Measurements from ENCODE around the gene KAT2A.
"Not testable (repeated sequence)": the region's sequence is repeated elsewhere in the genome, so short reads cannot be mapped to it uniquely, and the experiment has no call there.

The KAT2A gene

GRCh38 chr17:42120770-42121769 is at the start of gene KAT2A:
Gene KAT2A (minus strand): TSS chr17:42121367. CDS start chr17:42121304, 63 bp downstream.
- DNase-seq: peak; percentile 43 to 46

GRCh38 chr17:42169351-42169750 is 48.2 kb upstream of the KAT2A start:
- DNase-seq: no peak

- DNase-seq: no peak
Observed at GRCh38 chr17:42167807-42168206, 46.6 kb upstream of the KAT2A start.

DNA sequence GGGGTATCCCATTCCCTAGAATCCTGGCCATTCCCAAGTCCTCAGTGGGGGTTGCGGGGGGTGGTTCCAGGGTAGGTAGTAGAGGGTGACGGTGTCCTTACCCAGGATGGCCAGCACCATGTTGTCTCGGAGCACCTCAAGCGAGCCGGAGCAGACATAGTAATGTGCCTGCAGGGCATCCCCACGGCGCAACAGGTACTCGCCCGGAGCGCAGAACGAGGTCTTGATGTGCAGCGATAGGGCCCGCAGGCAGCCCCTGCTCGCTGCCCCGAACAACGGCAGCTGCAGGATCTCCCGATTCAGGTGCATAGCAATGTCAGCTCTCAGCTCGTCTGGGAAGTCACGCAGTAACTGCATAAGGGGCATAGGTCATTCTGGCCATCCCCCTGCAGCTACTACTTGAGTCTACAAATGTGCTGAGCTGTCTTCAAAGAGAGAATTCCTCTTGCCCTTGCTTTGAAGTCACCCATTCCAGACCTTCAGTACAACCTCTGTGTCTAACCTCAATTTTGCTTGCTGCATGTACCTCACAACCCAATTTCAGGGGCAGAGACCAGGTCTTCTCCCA is 45.1 kb upstream of the KAT2A start:
- DNase-seq: no peak

DNA sequence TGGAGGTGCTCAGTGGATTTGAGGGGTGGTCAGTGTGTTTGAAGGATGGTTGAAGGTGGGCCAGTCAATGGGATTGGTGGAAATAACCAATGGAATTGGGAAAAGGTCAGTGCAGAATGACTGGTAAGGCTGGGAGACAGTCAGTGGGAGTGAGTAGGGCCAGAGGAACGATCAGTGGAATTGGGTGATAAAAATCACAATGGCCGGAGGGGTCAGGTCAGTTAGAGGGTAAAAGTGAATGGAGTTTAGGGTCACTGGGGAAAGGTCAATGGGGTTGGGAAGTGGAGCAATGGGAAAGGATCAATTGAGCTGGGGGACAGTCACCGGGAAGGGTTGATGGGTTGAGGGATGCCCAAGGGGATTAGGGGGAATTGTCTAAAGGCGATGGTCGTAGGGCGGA is 44.6 kb upstream of the KAT2A start:
- no peak for DNase-seq

GRCh38 chr17:42163696-42164407 is 42.7 kb upstream of the KAT2A start:
- DNase-seq: no peak

- no peak for DNase-seq
Observed at GRCh38 chr17:42163113-42163512, 41.9 kb upstream of the KAT2A start.

DNA sequence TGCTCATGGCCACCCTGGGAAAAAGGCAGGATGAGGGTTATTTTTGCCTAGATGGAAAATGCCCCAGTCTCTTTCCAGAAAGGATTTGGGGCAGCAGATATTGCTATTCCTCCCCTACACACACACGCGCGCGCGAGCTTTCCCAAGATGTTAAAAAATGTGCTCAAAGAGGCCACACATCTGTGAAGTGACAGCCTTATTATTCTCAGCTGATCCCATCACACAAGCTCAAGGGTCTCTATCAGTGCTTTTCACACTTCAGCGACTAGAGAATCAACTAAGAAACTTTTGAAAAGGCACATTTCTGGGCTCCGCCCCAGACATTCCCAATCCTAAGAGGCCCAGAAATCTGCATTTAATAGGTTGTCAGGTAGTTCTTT is 39.4 kb upstream of the KAT2A start:
- DNase-seq: no peak

- no peak for DNase-seq
Observed at GRCh38 chr17:42159796-42160530, 38.8 kb upstream of the KAT2A start.

DNA sequence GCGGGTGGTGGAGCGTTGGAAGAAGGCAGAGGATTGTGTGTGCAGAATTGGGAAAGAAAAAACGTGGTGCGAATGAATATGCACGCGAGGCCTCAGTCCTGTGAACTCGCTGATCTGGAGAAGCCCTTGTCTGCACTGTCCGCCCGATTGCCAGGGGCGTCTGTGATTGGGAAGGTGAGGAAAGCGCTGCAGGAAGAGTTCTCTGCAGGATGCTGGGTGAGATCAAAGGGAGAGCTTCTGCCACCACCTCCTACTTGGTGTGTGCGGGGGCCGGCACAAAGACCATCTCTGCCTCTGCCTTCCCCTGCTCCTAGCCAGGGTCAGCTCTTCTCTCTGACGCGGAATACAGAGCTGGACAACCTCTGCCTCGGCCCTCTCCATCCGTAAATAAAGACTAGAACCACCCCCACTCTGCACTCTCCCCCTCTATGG is 34.5 kb upstream of the KAT2A start:
- DNase-seq: no peak

DNA sequence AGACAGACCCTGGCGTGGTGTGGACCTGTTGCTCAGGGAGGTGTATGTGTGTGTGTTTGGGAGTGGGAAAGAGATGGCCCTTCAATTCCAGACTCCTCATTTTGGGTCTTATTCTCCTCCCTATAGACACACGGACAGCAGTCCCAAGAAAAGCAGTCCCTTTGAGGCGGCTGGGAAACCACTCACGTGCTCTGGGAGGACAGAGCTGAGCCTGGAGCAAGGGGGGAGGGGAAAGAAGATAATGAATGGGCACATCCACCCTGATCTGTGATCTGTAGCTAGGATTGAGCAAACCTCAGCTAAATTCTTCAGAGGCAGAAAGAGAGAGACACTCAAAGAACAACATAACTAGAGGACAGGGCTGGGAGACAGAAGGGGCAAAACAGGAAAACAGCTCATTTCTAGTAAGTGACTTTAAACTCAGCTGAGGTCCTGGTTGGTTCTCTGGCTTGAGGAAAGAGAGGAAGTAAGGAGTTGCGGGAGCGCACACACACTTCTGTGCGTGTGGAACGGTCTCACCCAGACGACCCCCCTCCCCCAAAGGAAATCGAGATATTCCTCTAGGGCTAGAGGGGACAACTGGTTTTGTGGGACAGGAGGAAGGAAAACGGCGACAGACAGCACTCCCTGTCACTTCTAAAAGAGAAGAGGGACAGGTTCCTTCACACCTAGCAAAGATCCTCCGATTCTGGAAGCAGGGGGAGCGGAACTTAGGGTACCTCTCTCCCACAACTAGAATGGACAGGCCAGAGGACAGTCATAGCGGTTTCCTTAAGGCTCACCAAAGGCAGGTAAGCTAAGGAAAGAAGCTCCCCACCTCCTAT is 33.0 kb upstream of the KAT2A start:
- no peak for DNase-seq

DNA sequence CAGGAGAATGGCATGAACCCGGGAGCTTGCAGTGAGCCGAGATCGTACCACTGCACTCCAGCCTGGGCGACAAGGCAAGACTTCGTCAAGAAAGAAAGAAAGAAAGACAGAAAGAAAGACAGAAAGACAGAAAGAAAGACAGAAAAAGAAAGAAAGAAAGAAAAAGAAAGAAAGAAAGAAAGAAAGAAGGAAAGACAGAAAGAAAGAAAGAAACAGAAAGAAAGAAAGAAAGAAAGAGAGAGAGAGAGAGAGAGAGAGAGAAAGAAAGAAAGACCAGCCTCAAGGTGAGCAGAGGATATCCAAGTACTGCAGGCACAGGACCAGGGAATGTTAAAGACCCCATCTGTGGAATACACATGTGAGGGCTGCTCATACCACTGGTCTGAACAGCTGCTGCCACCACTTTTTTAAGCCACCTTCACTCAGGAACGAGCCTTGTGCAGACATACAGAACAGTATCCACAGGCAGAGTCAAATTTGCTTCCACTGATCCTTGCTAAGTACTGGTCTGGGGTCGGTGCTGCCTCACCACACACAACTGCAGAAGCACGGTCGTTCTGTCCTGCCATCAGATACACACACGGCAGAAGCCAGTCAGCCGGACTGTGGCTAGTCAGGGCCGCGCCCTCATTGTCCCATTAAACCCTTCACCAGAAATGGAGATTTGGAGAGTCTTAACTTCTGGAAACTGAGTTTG is 25.9 kb upstream of the KAT2A start:
- DNase-seq: no peak

DNA sequence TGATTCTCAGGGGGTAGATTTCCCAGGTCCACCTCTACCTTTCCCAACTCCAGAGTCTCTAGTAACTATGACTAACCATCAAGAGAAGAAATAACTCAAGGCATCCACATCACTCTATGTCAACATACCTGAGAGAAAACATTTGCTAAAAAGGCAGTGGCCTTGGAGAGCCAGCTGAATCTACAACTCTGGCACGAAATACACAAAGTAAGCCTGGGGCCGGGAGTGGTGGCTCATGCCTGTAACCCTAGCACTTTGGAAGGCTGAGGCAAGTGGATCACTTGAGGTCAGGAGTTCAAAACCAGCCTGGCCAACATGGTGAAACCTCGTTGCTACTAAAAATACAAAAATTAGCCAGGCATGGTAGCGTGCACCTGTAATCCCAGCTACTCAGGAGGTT is 22.0 kb upstream of the KAT2A start:
- not testable (repeated sequence) for DNase-seq

- no peak for DNase-seq
Observed at GRCh38 chr17:42142371-42142896, 21.3 kb upstream of the KAT2A start.

DNA sequence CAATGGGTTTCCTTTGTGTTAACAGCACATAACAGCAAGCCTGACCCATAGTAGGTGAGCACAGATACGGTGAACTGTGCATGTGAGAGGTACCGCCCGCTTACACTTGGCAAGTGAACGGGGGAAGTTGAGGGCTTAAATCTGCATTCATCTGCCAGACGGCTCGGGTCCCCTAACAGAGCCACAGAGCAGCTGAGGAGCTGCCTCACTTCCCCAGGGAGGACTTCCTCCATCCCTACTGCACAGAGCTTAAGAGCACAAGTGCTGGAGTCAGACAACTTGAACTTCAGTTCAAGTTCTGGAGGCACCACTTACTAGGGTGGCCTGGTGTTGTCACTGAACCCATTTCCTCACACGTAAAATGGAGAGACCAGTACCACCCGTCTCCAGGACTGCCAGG is 20.2 kb upstream of the KAT2A start:
- DNase-seq: no peak

DNA sequence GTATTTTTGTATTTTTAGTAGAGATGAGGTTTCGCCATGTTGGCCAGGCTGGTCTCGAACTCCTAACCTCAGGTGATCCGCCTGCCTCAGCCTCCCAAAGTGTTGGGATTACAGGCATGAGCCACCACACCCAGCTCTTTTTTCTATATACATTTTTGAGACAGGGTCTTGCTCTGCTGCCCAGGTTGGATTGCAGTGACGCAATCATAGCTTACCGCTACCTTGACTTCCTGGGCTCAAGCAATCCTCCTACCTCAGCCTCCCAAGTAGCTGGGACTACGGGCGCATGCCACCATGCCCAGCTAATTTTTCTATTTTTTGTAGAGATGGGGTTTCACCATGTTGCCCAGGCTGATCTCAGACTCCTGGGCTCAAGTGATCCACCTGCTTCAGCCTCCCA is 19.5 kb upstream of the KAT2A start:
- DNase-seq: not testable (repeated sequence)

DNA sequence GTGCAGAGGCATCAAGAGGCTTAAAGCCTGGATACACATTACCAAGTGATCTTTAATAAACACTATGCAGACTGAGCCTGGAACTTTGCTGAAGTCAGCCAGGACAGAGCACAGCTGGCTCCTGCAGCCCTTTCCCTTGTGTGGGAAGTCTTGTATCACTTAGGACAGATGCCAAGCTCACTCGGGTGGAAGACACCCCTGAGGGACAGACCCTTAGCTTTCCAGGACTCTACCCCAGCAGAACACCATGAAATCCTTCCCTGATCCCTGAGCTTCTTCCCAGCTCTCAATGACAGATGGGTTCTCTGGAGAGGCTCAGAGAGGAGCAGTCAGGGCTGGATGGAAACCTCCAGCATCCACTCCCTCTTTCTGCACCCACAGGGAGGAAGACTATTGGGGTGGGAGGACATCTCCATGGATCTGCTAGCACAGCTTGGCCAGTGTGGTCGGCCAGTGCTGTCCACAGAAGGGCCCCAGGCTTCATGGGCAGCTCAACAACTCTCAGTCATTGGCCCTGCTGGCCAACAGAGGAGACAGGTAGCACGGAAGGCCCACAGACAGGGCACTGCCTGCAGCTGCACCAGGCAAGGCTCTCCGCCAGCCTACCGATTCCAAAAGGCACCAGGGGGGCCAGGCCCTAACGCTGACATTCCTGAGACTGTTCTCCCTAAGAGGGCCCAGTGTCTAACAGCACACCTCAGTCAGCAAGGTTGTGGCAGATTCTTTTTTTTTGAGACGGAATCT is 17.8 kb upstream of the KAT2A start:
- no peak for DNase-seq

DNA sequence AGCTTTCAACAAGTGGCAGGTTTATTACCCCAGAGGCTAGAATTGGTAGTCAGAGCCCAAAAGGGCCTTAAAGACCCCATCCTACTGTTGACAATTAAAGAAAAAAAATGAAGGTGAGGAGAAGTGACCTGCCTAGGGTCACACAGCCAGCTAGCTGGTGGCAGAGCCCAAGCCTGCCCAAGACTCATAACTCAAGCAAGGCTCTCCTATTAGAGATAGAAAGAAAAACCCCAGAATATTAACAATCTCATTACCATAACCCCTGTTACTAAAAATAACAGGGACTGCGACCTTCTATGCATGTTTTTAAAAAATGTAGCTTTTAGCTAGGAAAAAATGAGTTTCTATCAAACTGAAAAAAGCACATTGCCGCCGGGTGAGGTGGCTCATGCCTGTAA is 15.5 kb upstream of the KAT2A start:
- no peak for DNase-seq

- DNase-seq: no peak
Observed at GRCh38 chr17:42135664-42136653, 14.8 kb upstream of the KAT2A start.
